Mesenchymal stem cell (in vitro differentiated cells and primary cell): ENCODE results near the gene AFF4.

Experiments
- DNase-seq: peaks from one replicate; pipeline ENCODE4 v3.0.0-alpha.2; 2013
- H2AFZ ChIP-seq: one replicate; pipeline ENCODE4 v1.6.1; 2013; ENCODE audit warnings: low read depth, mild to moderate bottlenecking, control low read depth, inconsistent platforms, low read length, moderate library complexity
- H2AK5ac ChIP-seq: 2 replicates; pipeline ENCODE4 v1.6.1; 2013; ENCODE audit warnings: low read length, moderate library complexity, mild to moderate bottlenecking, inconsistent platforms; ENCODE audit not compliant: severe bottlenecking
- H2BK120ac ChIP-seq: one replicate; pipeline ENCODE4 v1.6.1; 2013; ENCODE audit warnings: low read depth, mild to moderate bottlenecking, inconsistent platforms, low read length, moderate library complexity
- H2BK12ac ChIP-seq, 2 experiments: one replicate each; pipeline ENCODE4 v1.6.1; 2013; ENCODE audit warnings: inconsistent platforms in 2 of 2, low read length in 2 of 2, mild to moderate bottlenecking in 2 of 2, moderate library complexity in 2 of 2, control low read depth in 1 of 2
- H2BK15ac ChIP-seq: one replicate; pipeline ENCODE4 v1.6.1; 2013; ENCODE audit warnings: mild to moderate bottlenecking, low read depth, inconsistent platforms; ENCODE audit not compliant: poor library complexity, severe bottlenecking
- H2BK5ac ChIP-seq: 2 replicates; pipeline ENCODE4 v1.6.1; 2013; ENCODE audit warnings: low read depth, mild to moderate bottlenecking, low read length, control low read depth, inconsistent platforms; ENCODE audit not compliant: poor library complexity, severe bottlenecking
- H3K14ac ChIP-seq, 2 experiments: one replicate each; pipeline ENCODE4 v1.6.1; 2013; ENCODE audit warnings: inconsistent platforms in 2 of 2, low read length in 2 of 2, control low read depth in 1 of 2, mild to moderate bottlenecking in 1 of 2, moderate library complexity in 1 of 2
- H3K18ac ChIP-seq, 2 experiments: one replicate each; pipeline ENCODE4 v1.6.1; 2013; ENCODE audit warnings: inconsistent platforms in 2 of 2, low read length in 2 of 2, control low read depth in 1 of 2, low read depth in 1 of 2, mild to moderate bottlenecking in 1 of 2
- H3K23ac ChIP-seq, 2 experiments: one replicate each; pipeline ENCODE4 v1.6.1; 2013; ENCODE audit warnings: inconsistent platforms in 2 of 2, low read length in 2 of 2, mild to moderate bottlenecking in 2 of 2, moderate library complexity in 2 of 2, control low read depth in 1 of 2
- H3K27ac ChIP-seq: 2 replicates; pipeline ENCODE4 v1.5.1; 2013; ENCODE audit warnings: mild to moderate bottlenecking, moderate library complexity, low read length, control low read depth, inconsistent platforms; ENCODE audit not compliant: poor library complexity, severe bottlenecking
- H3K27me3 ChIP-seq, 2 experiments: 2 replicates each; pipeline versions ENCODE4 v1.6.1 to v1.7.0; 2013; ENCODE audit warnings: low read length in 2 of 2, mild to moderate bottlenecking in 2 of 2, moderate library complexity in 2 of 2, control low read depth in 1 of 2, inconsistent platforms in 1 of 2; ENCODE audit not compliant: control insufficient read depth in 1 of 2, insufficient read depth in 1 of 2
- H3K36me3 ChIP-seq, 2 experiments: 2 replicates each; pipeline versions ENCODE4 v1.6.1 to v1.7.0; 2013; ENCODE audit warnings: low read length in 2 of 2, control low read depth in 1 of 2, inconsistent platforms in 1 of 2, low read depth in 1 of 2, mild to moderate bottlenecking in 1 of 2; ENCODE audit not compliant: insufficient read depth in 2 of 2, control insufficient read depth in 1 of 2
- H3K4ac ChIP-seq, 2 experiments: one replicate each; pipeline ENCODE4 v1.6.1; 2013; ENCODE audit warnings: inconsistent platforms in 2 of 2, low read length in 2 of 2, mild to moderate bottlenecking in 2 of 2, moderate library complexity in 2 of 2, control low read depth in 1 of 2, low read depth in 1 of 2
- H3K4me1 ChIP-seq: 2 replicates; pipeline ENCODE4 v1.6.1; 2013; ENCODE audit warnings: low read depth, low read length, control low read depth; ENCODE audit not compliant: control insufficient read depth, insufficient read depth
- H3K4me2 ChIP-seq: 2 replicates; pipeline ENCODE4 v1.6.1; 2013; ENCODE audit warnings: low read length, mild to moderate bottlenecking, inconsistent platforms; ENCODE audit not compliant: poor library complexity, severe bottlenecking
- H3K4me3 ChIP-seq, 2 experiments: 2 replicates each; pipeline versions ENCODE4 v1.5.1 to v1.7.0; 2013; ENCODE audit warnings: low read length in 2 of 2, mild to moderate bottlenecking in 2 of 2, control low read depth in 1 of 2, low read depth in 1 of 2; ENCODE audit not compliant: insufficient read depth in 1 of 2
- H3K79me1 ChIP-seq: replicated peaks from 2 replicates; pipeline ENCODE4 v1.6.1; 2013; ENCODE audit warnings: mild to moderate bottlenecking, control low read depth, low read length, inconsistent platforms; ENCODE audit not compliant: poor library complexity, severe bottlenecking
- H3K9ac ChIP-seq: 2 replicates; pipeline ENCODE4 v1.7.0; 2013; ENCODE audit warnings: mild to moderate bottlenecking, low read length, moderate library complexity
- H3K9me3 ChIP-seq: 2 replicates; pipeline ENCODE4 v1.7.0; 2013; ENCODE audit warnings: mild to moderate bottlenecking, low read length; ENCODE audit not compliant: control insufficient read depth
- H4K8ac ChIP-seq: one replicate; pipeline ENCODE4 v1.6.1; 2013; ENCODE audit warnings: inconsistent platforms, mild to moderate bottlenecking, low read length, moderate library complexity
- H4K91ac ChIP-seq: one replicate; pipeline ENCODE4 v1.6.1; 2013; ENCODE audit warnings: mild to moderate bottlenecking, low read length, inconsistent platforms
- WGBS: methylation state at CpG from one replicate; pipeline ENCODE4 v1.1.7; 2013; ENCODE audit warnings: mixed read lengths; 5-methylcytosine and 5-hydroxymethylcytosine counted together

AFF4 gene

DNA sequence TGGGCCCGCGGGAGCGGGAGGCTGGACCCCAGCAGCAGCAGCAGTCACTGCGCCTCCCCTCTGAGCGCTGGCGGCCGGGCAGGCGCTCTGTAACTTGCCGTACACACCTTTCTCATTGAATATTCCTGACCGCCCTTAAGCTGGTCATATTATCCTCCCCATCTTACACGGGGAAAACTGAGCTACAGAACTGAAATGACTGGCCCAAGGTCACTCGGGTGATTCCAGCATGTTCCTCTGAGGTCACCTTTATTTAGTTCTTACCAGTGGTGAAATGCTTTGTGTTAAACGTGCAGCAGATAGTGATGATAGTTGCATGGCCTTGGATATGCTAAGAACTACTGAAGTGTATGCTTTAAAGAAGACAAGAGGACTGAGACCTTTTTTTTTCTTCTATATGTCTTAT lies 96.4 kb downstream of the AFF4 start:
- Histone ChIP-seq H3K27ac (peak overlapping the region; percentile 83), H3K14ac (peak overlapping the region in 1 of 2 experiments; percentile 83), H3K18ac (peak overlapping the region; percentile 92 to 97), H2BK5ac (no peak overlapping the region), H2AK5ac (no peak overlapping the region), H3K23ac (peak overlapping the region in 1 of 2 experiments; percentile 11), H2BK12ac (peak overlapping the region in 1 of 2 experiments; percentile 29), H3K36me3 (peaks cover 15 to 35% of the 10 kb centered on the region in 2 experiments), H3K4me2 (peak overlapping the region; percentile 38), H4K91ac (no peak overlapping the region), H4K8ac (peak overlapping the region; percentile 66), H3K27me3 (no peaks in the 10 kb centered on the region), H3K9ac (peak overlapping the region; percentile 98), H2BK15ac (peak overlapping the region; percentile 1), H2BK120ac (peak overlapping the region; percentile 11), H3K4ac (peak overlapping the region in 1 of 2 experiments; percentile 93), H3K9me3 (no peaks in the 10 kb centered on the region), H2AFZ (peak overlapping the region; percentile 93), H3K4me3 (peak overlapping the region; percentile 85 to 97), H3K79me1 (peaks cover 4% of the 10 kb centered on the region), H3K4me1 (peaks cover 6% of the 10 kb centered on the region)
- WGBS: under 1% methylated on average over 12 of the region's 13 CpGs
- no peak for DNase-seq

DNA sequence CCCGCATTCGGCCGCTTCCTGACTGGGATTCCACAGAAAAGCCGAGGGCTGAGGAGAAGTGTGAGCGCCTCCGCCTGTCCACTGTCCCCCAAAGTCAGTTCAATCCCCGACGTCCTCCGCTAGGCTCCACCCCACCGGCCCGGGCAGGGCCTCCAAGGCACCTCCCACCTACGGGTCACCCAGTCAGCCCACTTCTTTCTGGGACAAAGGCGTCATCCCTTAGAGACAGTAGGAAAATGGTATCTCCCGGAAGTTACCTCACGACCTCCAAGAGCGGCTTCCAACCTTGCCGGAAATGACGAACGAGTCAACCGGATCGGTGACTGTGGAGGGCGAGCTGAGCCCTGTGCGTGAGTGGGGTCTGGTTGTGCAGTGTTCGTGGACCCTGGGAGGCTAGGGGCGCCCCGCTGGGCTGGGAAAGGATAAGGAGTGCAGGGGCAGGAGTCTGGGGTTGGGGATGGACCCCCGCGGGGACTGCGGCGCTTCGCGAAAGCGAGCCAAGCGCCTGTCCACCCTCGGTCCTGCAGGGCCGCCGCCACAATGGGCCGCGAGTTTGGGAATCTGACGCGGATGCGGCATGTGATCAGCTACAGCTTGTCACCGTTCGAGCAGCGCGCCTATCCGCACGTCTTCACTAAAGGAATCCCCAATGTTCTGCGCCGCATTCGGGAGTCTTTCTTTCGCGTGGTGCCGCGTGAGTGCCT lies 96.9 kb downstream of the AFF4 start, which contains the start of the genes GDF9 and UQCRQ:
Gene GDF9, minus strand, starts transcription at position 128 of the 704 bp plus-strand sequence. CDS start 1,936 bp downstream, outside the sequence.
Gene UQCRQ, plus strand, starts transcription at position 301 of the 704 bp plus-strand sequence. Its CDS starts 240 bp downstream, at position 541.
- Histone ChIP-seq H3K4ac (peak within 1 kb of the TSS; percentile 48 to 93), H3K79me1 (peaks cover 4% of the 10 kb centered on the region), H3K27me3 (no peaks in the 10 kb centered on the region), H3K9me3 (no peaks in the 10 kb centered on the region), H3K27ac (peak within 1 kb of the TSS; percentile 83), H2BK120ac (peak within 1 kb of the TSS; percentile 40), H3K14ac (peak within 1 kb of the TSS in 1 of 2 experiments; percentile 83), H4K8ac (peak within 1 kb of the TSS; percentile 89), H3K18ac (peak within 1 kb of the TSS; percentile 92 to 97), H3K36me3 (peaks cover 12 to 34% of the 10 kb centered on the region in 2 experiments), H3K4me3 (peak within 1 kb of the TSS; percentile 85 to 97), H2AK5ac (no peak within 1 kb of the TSS), H3K23ac (peak within 1 kb of the TSS in 1 of 2 experiments; percentile 94), H3K4me1 (peaks cover 6% of the 10 kb centered on the region), H2BK12ac (peak within 1 kb of the TSS in 1 of 2 experiments; percentile 29), H2AFZ (peak within 1 kb of the TSS; percentile 93), H2BK5ac (peak within 1 kb of the TSS; percentile 59), H4K91ac (peak within 1 kb of the TSS; percentile 81), H3K9ac (peak within 1 kb of the TSS; percentile 98), H3K4me2 (peak within 1 kb of the TSS; percentile 77), H2BK15ac (peak within 1 kb of the TSS; percentile 1)
- peak; percentile 100 for DNase-seq
- 1% methylated on average over 54 of the region's 55 CpGs for WGBS

DNA sequence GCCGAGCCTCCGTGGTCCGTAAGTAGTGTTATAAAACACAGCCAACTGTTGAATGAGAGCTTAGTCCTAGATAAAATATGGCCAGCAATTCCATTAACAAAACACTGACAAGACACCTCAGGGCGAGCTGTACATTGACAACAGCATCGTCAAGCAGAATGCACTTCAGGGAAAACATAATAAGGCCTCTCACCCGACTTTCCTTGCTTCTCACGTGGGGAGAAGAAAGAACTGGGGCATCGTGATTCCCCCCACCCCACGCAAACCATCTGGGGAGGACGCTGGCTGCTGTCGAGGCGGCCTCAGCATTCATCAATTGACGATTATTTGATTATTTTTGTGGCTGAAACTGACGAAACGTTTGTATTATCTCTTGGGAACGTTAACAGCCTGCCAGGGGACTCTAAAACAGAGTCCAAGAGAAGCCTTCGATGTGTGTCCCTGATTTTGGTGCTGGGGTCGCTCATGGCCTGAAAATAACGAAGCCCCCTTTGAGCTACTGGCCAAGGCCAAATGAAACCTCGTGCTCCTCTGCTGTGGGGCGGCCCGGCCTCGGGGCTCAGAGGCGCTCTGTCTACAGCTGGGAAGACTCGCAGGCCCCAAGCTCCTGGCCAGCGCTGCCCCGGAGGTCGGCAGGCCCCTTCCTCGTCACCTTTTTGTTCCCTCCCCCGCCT lies 97.6 kb downstream of the AFF4 start:
- Histone ChIP-seq H2BK15ac (no peak overlapping the region), H4K91ac (peak overlapping the region; percentile 5), H3K27me3 (no peaks in the 10 kb centered on the region), H3K23ac (no peak overlapping the region), H3K79me1 (peaks cover 4% of the 10 kb centered on the region), H3K4me3 (peak overlapping the region; percentile 85 to 97), H2BK120ac (peak overlapping the region; percentile 40), H2BK5ac (no peak overlapping the region), H3K4me1 (peaks cover 6% of the 10 kb centered on the region), H2BK12ac (no peak overlapping the region), H3K9ac (peak overlapping the region; percentile 98), H2AFZ (peak overlapping the region; percentile 87), H3K18ac (peak overlapping the region; percentile 81 to 86), H3K4ac (peak overlapping the region; percentile 48 to 75), H4K8ac (peak overlapping the region; percentile 86), H2AK5ac (no peak overlapping the region), H3K14ac (peak overlapping the region in 1 of 2 experiments; percentile 64), H3K36me3 (peaks cover 12 to 29% of the 10 kb centered on the region in 2 experiments), H3K4me2 (peak overlapping the region; percentile 77), H3K27ac (peak overlapping the region; percentile 60), H3K9me3 (no peaks in the 10 kb centered on the region)
- 49% methylated on average over 30 of the region's 30 CpGs for WGBS
- no peak for DNase-seq

DNA sequence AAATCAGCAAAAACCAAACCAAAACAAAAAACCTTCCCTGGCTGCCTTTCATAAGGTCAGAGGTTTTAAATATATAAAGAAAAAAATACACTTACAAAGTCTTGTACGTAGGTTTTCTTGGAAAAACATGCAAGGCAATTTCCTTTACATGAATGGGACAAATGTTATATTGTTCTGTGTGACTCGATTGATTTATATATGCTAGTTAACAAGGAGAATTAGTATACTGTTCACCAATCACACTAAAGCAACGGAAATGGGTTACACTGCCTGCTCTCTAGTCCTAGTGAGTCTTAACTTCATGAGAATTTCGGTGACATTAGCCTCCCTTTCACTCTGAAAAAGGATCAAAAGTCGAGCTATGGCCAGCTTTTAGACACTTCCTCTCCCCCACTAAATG lies 102.7 kb downstream of the AFF4 start:
- Histone ChIP-seq H3K9ac (no peak overlapping the region), H3K4me2 (no peak overlapping the region)
- 62% methylated on average over 3 of the region's 5 CpGs for WGBS

More for the DNA sequence above, 102.7 kb downstream of the AFF4 start:
- no peaks in the 10 kb centered on the region for H3K27me3 ChIP-seq
- no peak overlapping the region for H2BK15ac ChIP-seq
- H3K9me3 ChIP-seq: no peaks in the 10 kb centered on the region
- no peak overlapping the region for H2AK5ac ChIP-seq
- H3K4me1 ChIP-seq: peaks cover under 1% of the 10 kb centered on the region
- no peak overlapping the region for H4K91ac ChIP-seq
- H2BK120ac ChIP-seq: no peak overlapping the region
- H3K4ac ChIP-seq: no peak overlapping the region
- H3K14ac ChIP-seq: no peak overlapping the region
- H2BK5ac ChIP-seq: no peak overlapping the region
- no peak overlapping the region for H3K18ac ChIP-seq
- H3K36me3 ChIP-seq: no peaks in the 10 kb centered on the region
- no peak overlapping the region for H3K23ac ChIP-seq
- no peak overlapping the region for H4K8ac ChIP-seq
- no peak overlapping the region for H3K27ac ChIP-seq
- no peak overlapping the region for H2BK12ac ChIP-seq
- H2AFZ ChIP-seq: no peak overlapping the region
- H3K79me1 ChIP-seq: no peaks in the 10 kb centered on the region
- no peak overlapping the region for H3K4me3 ChIP-seq
- no peak for DNase-seq
